MM.1S (cell line): ENCODE measurements around the gene TROAP.

Experiments
- DNase-seq: peaks from one replicate; pipeline ENCODE4 v3.0.0-alpha.2; 2015
- H2AFZ ChIP-seq: fragments of 300-600 bp; sonication (generic); 2 replicates; pipeline ENCODE4 v1.6.0; 2016; ENCODE audit warnings: antibody characterized with exemption, low read length
- H3F3A ChIP-seq: fragments of 300-600 bp; sonication (generic); 2 replicates; pipeline ENCODE4 v1.6.1; 2016; ENCODE audit warnings: mild to moderate bottlenecking, antibody characterized with exemption, low read length, moderate library complexity, mixed read lengths; ENCODE audit not compliant: insufficient read depth
- H3K27ac ChIP-seq: fragments of 300-600 bp; sonication (generic); 2 replicates; pipeline ENCODE4 v1.5.1; 2016; ENCODE audit warnings: mild to moderate bottlenecking, low read length
- H3K27me3 ChIP-seq: fragments of 300-600 bp; sonication (generic); replicated peaks from 2 replicates; pipeline ENCODE4 v1.6.0; 2016; ENCODE audit warnings: low read length; ENCODE audit not compliant: insufficient read depth
- H3K36me3 ChIP-seq: fragments of 300-600 bp; sonication (generic); replicated peaks from 2 replicates; pipeline ENCODE4 v1.6.1; 2016; ENCODE audit warnings: mild to moderate bottlenecking, low read length, mixed read lengths; ENCODE audit not compliant: insufficient read depth
- H3K4me1 ChIP-seq: fragments of 300-600 bp; sonication (generic); 2 replicates; pipeline ENCODE4 v1.6.1; 2016; ENCODE audit warnings: low read length, mixed read lengths
- H3K4me2 ChIP-seq: fragments of 300-600 bp; sonication (generic); 2 replicates; pipeline ENCODE4 v1.6.0; 2016; ENCODE audit warnings: low read depth, low read length
- H3K4me3 ChIP-seq: fragments of 300-600 bp; sonication (generic); 2 replicates; pipeline ENCODE4 v1.5.1; 2016; ENCODE audit warnings: low read length, mixed read lengths
- H3K79me2 ChIP-seq: fragments of 300-600 bp; sonication (generic); 2 replicates; pipeline ENCODE4 v1.6.1; 2016; ENCODE audit warnings: mixed run types, low read length, mixed read lengths
- H3K9ac ChIP-seq: fragments of 300-600 bp; sonication (generic); 2 replicates; pipeline ENCODE4 v1.6.1; 2016; ENCODE audit warnings: low read length, mixed read lengths
- H3K9me2 ChIP-seq: fragments of 300-600 bp; sonication (generic); replicated peaks from 2 replicates; pipeline ENCODE4 v1.6.1; 2016; ENCODE audit warnings: mild to moderate bottlenecking, low read length, mixed read lengths; ENCODE audit not compliant: insufficient read depth
- H3K9me3 ChIP-seq: fragments of 300-600 bp; sonication (generic); replicated peaks from 2 replicates; pipeline ENCODE4 v1.6.1; 2016; ENCODE audit warnings: mild to moderate bottlenecking, low read length, mixed read lengths; ENCODE audit not compliant: insufficient read depth
- H4K20me1 ChIP-seq: fragments of 300-600 bp; sonication (generic); 2 replicates; pipeline ENCODE4 v1.6.1; 2016; ENCODE audit warnings: mild to moderate bottlenecking, low read length, moderate library complexity, mixed read lengths; ENCODE audit not compliant: insufficient read depth
- EZH2 ChIP-seq: fragments of 300-600 bp; sonication (generic); optimal IDR thresholded peaks from 2 replicates; pipeline ENCODE3; 2017; ENCODE audit warnings: low read depth, mild to moderate bottlenecking, antibody characterized with exemption, low read length, mixed read lengths
- EZH2phosphoT487 ChIP-seq: fragments of 300-600 bp; sonication (generic); IDR thresholded peaks from 2 replicates; pipeline ENCODE4 v1.6.1; 2018; ENCODE audit warnings: antibody characterized with exemption, low read length
- TF ChIP-seq, protein P1 (sequence below): fragments of 300-600 bp; sonication (generic); IDR thresholded peaks from 2 replicates; pipeline ENCODE4 v1.5.1; 2016; ENCODE audit warnings: antibody characterized with exemption, low read length, mixed read lengths

The TROAP gene

DNA sequence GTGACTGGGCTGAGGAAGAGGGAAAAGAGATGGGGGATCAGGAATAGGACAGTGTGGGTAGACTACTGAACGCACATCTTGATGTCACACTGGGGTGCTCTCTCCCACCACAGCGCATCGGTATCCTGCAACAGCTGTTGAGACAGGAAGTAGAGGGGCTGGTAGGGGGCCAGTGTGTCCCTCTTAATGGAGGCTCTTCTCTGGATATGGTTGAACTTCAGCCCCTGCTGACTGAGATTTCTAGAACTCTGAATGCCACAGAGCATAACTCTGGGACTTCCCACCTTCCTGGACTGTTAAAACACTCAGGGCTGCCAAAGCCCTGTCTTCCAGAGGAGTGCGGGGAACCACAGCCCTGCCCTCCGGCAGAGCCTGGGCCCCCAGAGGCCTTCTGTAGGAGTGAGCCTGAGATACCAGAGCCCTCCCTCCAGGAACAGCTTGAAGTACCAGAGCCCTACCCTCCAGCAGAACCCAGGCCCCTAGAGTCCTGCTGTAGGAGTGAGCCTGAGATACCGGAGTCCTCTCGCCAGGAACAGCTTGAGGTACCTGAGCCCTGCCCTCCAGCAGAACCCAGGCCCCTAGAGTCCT, 7.1 kb downstream of the TROAP start:
- peaks cover 5% of the 10 kb centered on the region; the same call in 1 of the 2 replicates for H3K27me3 ChIP-seq
- no peak overlapping the region for H3K9ac ChIP-seq
- H3K36me3 ChIP-seq: peaks cover 4% of the 10 kb centered on the region; the same call in 1 of the 2 replicates
- H3K9me3 ChIP-seq: no peaks in the 10 kb centered on the region
- H3K9me2 ChIP-seq: no peaks in the 10 kb centered on the region
- H3K79me2 ChIP-seq: no peaks in the 10 kb centered on the region
- no peaks in the 10 kb centered on the region for H3K4me1 ChIP-seq
- H2AFZ ChIP-seq: no peak overlapping the region
- H3F3A ChIP-seq: peaks cover 12% of the 10 kb centered on the region
- no peak overlapping the region for H3K4me3 ChIP-seq
- no peak overlapping the region for H3K4me2 ChIP-seq
- no peaks in the 10 kb centered on the region for H4K20me1 ChIP-seq
- TF ChIP-seq EZH2: no peak
- TF ChIP-seq, protein P1, sequence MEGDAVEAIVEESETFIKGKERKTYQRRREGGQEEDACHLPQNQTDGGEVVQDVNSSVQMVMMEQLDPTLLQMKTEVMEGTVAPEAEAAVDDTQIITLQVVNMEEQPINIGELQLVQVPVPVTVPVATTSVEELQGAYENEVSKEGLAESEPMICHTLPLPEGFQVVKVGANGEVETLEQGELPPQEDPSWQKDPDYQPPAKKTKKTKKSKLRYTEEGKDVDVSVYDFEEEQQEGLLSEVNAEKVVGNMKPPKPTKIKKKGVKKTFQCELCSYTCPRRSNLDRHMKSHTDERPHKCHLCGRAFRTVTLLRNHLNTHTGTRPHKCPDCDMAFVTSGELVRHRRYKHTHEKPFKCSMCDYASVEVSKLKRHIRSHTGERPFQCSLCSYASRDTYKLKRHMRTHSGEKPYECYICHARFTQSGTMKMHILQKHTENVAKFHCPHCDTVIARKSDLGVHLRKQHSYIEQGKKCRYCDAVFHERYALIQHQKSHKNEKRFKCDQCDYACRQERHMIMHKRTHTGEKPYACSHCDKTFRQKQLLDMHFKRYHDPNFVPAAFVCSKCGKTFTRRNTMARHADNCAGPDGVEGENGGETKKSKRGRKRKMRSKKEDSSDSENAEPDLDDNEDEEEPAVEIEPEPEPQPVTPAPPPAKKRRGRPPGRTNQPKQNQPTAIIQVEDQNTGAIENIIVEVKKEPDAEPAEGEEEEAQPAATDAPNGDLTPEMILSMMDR: no peak
- TF ChIP-seq EZH2phosphoT487: no peak
- no peak overlapping the region for H3K27ac ChIP-seq
- no peak for DNase-seq

DNA sequence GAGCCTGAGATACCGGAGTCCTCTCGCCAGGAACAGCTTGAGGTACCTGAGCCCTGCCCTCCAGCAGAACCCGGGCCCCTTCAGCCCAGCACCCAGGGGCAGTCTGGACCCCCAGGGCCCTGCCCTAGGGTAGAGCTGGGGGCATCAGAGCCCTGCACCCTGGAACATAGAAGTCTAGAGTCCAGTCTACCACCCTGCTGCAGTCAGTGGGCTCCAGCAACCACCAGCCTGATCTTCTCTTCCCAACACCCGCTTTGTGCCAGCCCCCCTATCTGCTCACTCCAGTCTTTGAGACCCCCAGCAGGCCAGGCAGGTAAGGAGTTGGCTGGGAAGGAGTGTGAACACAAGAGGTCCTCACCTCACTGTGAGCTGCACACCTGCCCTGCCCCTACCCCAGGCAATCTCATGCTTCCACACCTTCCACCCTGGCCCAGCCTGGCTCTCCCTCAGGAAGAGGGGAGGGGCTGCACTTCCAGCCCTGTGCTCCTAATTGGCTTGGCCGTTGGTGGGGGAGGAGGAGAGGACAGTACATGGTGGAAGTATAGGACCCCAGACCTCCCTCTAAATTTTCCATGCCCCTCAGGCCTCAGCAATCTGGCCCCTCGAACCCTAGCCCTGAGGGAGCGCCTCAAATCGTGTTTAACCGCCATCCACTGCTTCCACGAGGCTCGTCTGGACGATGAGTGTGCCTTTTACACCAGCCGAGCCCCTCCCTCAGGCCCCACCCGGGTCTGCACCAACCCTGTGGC, 7.8 kb downstream of the TROAP start:
- peaks cover 11% of the 10 kb centered on the region; the same call in 1 of the 2 replicates for H3K27me3 ChIP-seq
- no peaks in the 10 kb centered on the region for H4K20me1 ChIP-seq
- DNase-seq: no peak
- H3K9ac ChIP-seq: no peak overlapping the region
- no peaks in the 10 kb centered on the region for H3K9me3 ChIP-seq
- H3K4me1 ChIP-seq: no peaks in the 10 kb centered on the region
- no peaks in the 10 kb centered on the region for H3K79me2 ChIP-seq
- H3K36me3 ChIP-seq: peaks cover 4% of the 10 kb centered on the region; the same call in 1 of the 2 replicates
- no peak overlapping the region for H3K4me2 ChIP-seq
- H3F3A ChIP-seq: peaks cover 16% of the 10 kb centered on the region
- H3K27ac ChIP-seq: no peak overlapping the region
- H3K9me2 ChIP-seq: no peaks in the 10 kb centered on the region
- TF ChIP-seq EZH2: no peak
- no peak overlapping the region for H3K4me3 ChIP-seq
- no peak overlapping the region for H2AFZ ChIP-seq

DNA sequence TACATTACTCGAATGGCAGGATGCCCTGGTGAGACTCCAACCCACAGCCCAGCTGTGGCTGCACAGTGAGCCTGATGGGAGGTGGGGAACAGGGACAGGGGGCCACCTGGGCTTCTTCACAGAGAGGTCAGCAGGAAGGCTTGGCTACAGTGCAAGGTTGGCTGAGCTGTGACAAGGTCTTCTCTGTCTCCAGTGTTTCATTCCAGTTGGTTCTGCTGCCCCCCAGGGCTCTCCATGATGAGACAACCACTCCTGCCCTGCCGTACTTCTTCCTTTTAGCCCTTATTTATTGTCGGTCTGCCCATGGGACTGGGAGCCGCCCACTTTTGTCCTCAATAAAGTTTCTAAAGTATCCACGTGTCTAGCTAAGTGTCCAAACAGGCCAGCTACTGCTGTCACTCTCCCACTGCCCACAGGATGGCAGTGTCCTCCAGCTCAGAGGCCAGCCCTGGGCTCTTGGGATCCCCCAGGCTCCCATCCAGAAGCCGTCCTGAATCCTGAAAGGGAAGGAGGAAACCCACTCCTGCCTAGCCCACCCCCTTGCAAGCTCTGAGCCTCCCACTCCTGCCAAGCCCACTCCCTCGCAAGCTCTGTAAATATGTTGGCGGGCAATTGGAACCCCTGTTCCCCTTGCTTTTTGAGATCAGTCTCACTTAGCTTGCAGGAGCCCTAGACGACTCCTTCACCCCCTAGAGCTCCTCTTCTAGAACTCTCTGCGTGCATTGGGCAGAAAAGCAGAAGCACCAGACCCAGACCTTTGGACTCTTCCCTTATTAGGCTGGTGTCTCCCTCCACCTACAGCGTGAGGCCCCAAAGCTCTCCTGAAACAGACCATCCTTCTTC, 8.5 kb downstream of the TROAP start:
- Histone ChIP-seq H3K4me2 (no peak overlapping the region), H4K20me1 (no peaks in the 10 kb centered on the region), H3K4me1 (no peaks in the 10 kb centered on the region), H3F3A (peaks cover 16% of the 10 kb centered on the region), H2AFZ (no peak overlapping the region), H3K4me3 (no peak overlapping the region), H3K36me3 (no peaks in the 10 kb centered on the region; the same call in 1 of the 2 replicates), H3K79me2 (no peaks in the 10 kb centered on the region), H3K9ac (no peak overlapping the region), H3K9me3 (no peaks in the 10 kb centered on the region), H3K27me3 (peaks cover 14% of the 10 kb centered on the region), H3K9me2 (no peaks in the 10 kb centered on the region), H3K27ac (no peak overlapping the region)
- DNase-seq: no peak
- no peak for TF ChIP-seq EZH2
- no peak for TF ChIP-seq EZH2phosphoT487
- TF ChIP-seq, protein P1: peak; percentile 47
